GM21825 (cell line): ENCODE results near the gene TANGO2.

Experiments used
- ATAC-seq: cut with Tn5 transposase; IDR thresholded peaks from one replicate; pipeline ENCODE4 v1.9.1; 2021; ENCODE audit warnings: mild to moderate bottlenecking, moderate library complexity; ENCODE audit not compliant: unreplicated experiment

The TANGO2 gene

DNA sequence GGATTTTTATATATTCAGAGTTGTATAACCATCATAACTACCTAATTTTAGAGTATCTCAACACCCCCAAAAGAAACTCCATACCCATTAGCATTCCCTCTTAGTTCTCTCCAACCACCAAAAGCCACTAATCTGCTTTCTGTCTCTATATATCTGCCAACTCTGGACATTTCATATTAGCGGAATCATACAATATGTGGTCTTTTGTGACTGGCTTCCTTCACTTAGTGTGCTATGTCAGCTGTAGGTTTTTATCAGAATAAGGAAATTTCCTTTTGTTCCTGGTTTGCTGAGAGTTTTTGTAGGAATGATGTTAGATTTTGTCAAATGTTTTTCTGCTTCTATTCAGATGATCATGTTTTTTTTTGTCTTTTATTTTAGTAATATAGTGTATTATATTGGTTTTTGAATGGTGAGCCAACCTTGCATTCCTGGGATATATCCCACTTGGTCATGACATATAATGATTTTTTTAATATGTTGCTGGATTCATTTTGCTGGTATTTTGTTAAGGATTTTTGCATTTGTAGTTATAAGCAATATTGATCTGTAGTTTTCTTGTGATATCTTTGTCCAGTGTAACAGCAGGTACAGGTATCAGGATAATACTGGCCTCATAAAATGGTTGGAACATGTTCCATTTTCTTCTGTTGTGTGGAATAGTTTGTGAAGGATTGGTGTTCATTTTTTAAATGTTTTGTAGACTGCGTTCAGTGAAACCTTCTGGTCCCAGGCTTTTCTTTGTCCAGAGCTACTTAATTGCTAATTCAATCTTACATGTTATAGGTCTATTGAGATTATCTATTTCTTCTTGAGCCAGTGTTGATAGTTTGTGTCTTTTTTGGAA is 75.9 kb downstream of the TANGO2 start:
- no peak for ATAC-seq

DNA sequence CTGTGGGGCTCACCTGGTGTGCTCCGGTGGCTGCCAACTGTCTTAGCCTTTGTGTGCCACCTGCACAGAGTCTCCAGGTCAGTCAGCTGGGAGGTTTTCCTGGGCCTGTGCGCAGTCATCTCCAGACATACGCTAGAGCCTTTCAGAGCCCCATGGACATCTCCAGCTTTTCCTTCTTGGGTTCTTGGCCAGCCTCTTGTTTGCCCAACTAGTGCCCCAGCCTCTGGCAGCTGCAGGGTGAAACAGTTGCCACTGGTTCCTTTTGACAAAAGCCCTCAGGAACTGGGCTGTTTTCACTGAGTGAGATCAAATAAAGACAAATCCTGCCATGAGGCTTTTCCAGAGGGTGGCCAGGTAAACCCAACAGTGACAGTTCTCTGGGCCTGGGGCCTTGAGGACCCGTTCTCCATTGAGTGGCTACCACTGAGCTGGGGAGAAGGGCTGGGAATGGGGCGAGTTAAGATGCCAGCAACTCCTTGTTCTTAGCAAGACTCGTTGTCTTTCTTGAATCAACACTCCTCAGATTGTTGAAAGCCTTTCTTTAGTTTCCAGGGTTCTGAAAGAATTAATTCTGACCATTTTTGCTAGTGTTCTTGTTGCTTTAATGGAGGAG is 78.3 kb downstream of the TANGO2 start:
- ATAC-seq, result no peak

DNA sequence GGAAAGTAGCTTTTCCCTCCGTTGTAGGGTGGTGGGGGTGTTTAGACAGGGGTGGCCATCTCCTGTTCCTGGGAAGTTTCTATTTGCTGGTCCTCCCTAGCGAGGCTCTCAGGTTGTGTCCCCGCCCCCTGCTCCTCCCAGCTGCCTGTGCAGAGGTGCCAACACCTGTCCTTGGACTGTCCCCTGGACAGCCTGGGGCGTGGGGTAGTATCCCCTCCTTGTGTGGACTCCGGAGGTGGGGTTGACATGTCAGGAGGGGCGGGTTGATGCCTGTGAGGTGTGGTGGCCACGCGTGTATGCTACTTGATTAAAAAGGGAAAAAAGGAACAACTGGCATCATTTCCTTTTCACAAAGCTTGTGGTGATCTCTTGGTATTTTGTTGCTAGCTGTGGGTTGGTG is 80.7 kb downstream of the TANGO2 start:
- ATAC-seq, result no peak

DNA sequence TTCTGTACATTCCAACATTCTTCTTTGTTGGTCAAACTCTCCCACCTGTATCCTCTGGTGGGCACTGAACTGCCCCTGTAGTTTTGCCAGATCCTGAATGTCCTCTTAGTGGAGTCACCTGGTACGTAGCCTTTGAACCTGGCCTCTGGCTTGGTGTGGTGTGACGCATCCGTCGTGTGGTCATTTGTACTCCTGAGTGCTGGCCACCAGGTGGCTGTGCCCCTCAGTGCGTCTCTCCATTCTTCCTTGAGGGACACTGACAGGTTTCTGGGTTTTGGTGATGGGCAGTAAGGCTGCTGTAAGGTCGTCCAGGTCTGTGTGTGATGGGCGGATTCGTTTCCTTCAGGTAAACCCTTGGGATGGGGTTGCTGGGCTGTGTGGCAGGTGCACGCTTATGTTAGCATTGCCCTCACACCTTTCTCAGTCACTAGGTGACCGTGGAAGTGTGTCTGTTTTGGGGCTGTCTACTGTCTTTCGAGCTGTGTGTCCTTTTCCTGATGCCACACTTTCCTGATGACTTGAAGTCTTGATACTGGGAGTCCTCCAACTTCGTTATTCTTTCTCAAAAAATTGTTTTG is 81.4 kb downstream of the TANGO2 start:
- ATAC-seq, result no peak

DNA sequence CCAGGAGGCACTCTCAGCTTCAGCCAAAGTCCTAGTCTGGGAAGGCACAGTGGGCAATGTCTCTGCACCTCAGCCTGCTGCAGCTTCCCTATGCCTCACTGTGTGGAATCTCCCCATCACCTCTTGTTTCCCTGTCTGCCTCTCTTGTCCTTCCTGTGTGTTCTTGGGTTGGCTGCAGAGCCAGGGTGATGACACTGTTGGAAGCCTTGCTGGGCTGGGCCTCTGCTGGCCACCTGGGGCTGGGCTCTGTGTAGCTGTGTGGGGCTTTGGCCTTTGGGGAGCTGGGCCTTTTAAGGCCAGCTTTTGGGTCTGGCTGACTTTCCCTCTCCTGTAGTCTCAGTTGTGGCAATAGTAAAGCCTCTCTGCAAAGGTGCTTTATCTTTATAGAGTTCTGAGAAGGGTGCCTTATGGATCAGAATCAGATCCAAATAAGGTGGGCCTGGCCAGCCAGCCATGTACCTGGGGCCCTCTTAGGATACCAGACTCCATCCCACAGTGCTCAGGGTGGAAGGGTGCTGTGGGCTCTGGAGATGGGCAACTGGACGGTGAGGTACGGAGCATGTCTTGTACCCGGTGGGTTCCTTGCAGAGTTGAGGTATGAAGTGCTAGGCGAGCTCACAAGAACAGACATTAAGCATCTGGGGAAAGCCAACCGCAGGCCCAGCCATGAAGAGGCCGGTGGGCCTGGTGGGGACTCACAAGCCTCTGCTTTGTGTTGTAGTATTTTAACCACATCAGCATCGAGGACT is 84.7 kb downstream of the TANGO2 start:
- ATAC-seq, result no peak

DNA sequence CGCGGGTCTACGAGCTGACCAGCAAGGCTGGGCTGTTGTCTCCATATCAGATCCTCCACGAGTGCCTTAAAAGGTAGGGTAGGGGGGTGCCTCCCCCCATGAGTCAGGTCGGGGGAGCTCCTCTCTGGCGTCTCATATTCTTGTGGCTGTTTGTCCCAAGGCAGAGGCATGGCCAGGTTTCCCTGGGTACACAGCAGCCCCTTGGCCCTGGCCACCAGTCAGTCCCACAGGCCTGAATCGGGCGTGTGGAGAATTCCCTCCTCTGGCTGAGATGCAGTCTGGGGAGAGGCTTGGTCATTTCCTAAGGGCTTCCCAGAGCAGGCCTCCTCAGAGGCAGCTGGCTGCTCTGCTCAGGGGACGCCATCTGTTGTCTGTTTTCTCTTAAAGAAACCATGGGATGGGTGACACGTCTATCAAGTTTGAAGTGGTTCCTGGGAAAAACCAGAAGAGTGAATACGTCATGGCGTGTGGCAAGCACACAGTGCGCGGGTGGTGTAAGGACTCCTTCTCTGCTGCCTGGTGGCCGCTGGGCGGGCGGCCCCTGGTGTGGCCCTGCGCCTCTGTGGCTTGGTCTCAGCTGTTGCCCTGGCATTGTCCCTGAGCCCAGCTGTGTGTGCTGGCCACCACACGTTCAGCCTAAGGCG is 85.4 kb downstream of the TANGO2 start:
- ATAC-seq, result no peak

DNA sequence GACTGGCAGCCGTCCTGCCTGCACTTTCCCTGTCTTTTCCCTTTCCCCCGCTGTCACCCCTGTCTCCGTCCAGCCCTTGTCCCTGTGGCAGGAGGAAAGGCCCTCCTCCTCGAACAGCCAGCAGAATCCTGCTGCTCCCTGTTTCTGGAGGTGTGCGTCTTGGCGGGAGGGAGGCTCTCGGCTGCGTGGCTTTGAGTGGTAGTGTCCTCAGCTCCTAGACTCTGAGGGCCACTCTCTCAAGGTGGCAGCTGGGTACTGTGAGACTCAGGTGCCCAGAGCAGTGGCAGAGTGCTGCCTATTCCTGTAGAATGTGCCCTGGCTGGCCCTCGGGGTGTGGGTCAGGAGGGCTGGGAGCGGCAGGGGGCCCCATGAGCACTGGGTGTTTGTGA is 85.9 kb downstream of the TANGO2 start:
- ATAC-seq, result no peak

DNA sequence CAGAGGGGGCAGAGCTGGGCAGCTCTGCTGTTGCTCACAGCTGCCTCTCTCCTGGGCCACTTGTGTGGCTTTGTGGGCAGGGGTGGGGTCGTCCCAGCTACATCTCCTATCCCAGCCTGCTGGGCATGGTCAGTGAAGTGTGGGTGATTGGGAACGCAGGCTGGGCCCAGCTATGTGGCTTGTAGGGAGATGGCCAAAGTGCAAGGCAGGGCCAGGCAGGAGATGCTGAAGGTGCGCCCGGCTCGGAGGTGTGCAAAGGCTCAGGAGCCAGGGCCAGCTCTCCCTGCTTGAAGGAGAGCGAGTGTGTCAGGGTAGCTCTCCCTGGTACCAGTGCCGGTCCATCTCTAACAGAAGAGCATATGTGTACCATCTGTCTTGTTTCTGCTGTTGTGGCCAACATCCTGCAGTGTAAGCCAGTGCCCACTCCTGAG is 86.6 kb downstream of the TANGO2 start:
- no peak for ATAC-seq

DNA sequence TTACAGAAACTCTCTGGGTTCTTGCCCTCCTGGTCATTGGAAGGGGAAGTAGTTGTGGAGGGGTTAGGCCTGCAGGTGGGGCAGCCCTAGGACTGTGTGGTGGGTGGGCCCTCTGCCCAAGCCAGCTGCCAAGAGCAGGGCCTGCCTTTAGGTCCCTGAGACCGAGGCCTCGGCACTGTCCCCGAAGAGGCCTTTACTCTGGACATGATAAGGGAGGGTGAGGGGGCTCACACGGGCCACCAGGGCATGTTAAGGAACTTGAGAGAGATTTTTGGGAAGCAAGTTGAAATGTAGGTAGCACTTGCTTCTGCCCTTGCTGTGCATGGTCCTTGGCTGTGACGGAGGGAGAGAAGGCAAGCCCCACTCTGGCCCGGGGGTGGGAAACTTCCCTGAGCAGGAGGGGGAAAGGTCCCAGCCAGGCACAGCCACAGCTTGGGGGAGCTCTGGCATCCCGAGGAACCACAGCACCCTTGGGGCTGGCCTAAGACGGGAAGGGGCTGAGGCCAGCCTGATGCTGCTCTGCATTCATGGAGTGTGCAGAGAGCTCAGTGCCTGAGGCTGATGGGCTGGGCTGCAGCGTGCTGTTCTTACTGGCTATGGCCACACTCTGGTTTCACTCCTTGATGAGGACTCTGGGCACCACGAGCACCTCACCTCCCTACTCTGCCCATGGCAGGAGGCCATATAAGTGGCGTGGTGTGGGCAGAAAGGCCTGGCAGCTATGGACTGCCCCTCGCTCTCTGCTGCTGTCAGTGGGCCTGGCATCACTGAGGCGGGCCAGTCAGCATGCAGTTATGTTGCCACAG is 87.2 kb downstream of the TANGO2 start:
- ATAC-seq, result no peak

DNA sequence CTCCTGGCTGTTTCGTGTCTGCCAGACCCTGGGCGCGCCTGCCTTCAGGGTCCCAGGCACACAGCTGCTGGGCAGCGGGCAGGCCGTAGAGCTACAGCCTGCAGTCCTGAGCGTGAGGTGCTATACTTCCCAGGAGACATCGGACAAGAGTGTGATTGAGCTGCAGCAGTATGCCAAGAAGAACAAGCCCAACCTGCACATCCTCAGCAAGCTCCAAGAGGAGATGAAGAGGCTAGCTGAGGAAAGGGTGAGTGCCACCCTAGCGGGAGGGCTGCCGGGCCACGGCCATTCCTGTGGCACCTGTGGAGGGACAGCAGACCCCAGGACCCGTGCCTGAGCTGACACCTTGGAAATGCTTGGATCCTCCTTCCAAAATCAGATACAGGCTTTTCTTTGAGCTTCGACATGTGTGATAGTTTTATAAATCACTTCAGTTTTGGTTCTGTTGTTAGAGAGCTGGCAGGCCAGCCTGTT is 87.9 kb downstream of the TANGO2 start:
- no peak for ATAC-seq

DNA sequence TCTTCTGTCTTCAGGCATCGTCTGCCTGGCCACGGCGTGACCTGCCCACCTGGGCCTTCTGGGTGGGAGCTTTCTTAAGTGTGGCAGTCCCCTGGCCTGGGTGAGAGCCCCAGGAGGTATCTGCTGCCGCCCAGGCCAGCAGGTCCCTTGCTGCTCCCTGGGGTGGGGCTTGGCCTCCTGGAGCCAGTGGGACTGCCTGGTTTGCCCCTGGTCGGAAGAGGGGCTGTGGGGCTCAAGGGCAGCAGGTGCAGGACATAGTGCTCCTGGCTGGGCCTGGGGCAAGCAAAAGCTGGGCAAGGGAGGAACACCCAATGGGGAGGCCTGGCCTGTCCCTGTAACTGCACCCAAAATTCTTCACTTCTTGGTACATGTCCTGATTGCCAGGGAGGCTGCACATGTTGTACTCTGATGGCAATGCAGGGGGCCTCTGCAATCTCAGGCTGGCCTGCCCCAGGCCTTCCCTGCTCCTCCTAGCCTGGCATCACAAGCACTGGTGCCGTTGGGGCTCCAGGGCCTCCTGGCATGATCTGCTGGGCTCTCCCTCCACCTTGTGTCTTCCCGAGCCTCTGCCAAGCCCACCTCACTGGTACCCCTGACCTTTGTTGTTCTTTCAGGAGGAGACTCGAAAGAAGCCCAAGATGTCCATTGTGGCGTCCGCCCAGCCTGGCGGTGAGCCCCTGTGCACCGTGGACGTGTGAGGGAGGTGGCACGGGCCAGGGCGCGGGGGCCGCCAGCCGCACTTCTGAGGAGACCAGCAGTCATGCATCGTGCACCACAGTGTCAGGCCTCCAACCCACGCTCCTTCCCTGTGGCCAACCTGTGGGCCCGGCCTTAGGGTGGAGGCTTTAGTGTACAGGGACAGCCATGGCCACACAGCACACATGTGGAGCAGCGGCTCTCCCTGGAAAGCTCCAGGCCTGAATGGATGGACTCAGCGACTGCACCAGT is 88.8 kb downstream of the TANGO2 start:
- no peak for ATAC-seq

DNA sequence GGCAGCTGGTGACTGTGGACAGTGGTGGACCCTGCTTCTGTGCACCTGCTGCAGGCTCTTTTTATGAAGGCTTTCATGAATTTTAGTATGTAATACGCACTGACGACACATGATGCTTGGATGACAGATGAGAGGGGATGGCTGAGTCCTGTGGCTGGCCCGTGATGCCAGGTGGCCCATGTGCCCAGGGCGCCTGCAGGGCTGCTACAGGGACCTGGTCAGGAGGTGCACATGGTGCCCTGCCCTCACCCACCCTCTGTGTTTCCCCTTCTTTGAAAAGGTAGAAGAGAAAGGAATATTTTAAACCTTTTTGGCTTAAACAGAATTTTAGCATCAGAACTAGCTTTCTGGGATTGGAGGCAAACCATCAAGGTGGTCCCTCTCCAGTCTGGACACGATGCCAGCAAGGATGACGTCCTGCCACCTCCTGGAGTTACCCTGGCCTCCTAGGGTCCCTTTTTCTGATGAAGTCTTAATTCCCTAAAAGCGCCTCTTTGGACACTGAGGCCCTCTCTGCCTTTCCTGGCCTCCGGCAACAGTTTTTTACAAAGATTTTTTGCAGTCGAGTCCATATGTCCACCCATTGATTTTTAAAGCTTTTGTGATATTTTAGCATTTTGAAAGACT is 89.6 kb downstream of the TANGO2 start:
- ATAC-seq, result no peak

DNA sequence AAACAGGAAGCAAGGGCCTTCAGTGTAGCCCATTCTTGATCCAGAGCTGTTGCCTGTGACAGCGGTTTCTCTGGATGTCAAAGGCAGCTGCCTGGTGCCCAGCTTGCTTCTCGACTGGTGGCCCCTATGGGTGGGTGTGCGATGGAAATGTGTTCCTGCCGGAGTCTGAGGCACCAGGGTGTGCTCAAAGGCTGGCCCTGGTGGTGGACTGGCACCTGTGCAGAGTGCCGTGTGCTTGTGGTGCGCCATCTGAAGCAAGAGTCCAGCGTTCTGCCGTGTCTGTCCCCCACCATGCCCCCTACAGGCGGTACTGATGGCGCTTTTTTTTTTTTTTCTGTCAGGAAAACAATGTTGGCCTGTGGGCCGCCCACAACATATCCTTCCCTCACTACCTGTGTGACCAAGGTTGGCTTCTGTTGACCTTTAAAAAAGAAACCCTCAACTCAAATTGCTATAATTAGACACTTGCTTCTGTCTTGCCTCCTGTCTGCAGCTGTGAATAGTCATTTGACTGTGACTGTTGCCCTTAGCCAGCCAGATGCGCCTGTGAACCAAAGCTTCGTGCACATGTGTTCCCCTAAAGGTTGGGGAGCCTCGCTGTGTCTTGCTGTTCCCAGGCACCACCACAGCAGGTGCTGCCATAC is 90.3 kb downstream of the TANGO2 start:
- ATAC-seq, result no peak

DNA sequence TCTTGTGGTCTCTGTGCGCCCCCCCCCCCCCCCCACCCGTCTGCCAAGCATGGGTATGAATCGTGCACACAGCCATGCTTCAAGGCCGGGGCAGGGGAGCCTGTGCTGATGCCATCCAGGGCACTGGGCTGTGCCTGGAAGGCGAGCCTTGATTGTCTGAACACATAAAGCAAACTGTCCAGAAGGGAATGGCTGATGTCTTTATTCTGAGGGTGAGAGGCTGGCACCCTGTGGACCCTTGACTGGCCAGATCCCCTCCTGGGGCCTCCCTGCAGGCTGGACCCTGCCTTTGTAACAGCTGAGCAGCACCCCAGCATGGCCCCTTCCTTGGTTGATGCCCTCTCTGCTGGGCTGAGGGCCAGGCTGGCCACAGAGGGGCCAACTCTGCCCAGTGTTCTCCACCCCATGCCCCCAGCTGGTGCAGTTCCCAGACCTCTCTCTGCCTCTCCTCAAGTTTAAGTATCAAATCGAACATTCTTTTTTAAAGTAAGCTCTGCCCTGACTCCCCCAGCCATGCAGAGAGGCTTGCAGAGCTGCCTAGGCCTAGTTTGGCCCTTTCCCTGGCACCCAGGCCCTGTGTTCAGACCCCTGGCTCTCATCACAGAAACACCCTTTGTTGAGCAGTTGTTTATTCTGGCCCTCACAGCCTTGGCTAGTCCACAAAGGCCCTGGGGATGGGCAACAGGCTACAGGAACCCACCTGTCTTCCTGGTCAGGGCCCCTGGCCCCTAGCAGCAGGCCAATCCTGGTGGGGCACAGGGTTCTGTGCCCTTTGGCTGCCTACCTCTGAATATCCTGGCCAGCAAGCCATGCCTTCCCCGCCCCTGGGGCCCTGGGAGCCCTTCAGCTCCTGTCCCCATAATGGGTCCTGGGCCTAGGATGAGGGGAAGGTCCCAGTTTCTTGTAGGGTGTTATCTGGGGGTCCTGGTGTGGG is 91.0 kb downstream of the TANGO2 start:
- ATAC-seq, result no peak

DNA sequence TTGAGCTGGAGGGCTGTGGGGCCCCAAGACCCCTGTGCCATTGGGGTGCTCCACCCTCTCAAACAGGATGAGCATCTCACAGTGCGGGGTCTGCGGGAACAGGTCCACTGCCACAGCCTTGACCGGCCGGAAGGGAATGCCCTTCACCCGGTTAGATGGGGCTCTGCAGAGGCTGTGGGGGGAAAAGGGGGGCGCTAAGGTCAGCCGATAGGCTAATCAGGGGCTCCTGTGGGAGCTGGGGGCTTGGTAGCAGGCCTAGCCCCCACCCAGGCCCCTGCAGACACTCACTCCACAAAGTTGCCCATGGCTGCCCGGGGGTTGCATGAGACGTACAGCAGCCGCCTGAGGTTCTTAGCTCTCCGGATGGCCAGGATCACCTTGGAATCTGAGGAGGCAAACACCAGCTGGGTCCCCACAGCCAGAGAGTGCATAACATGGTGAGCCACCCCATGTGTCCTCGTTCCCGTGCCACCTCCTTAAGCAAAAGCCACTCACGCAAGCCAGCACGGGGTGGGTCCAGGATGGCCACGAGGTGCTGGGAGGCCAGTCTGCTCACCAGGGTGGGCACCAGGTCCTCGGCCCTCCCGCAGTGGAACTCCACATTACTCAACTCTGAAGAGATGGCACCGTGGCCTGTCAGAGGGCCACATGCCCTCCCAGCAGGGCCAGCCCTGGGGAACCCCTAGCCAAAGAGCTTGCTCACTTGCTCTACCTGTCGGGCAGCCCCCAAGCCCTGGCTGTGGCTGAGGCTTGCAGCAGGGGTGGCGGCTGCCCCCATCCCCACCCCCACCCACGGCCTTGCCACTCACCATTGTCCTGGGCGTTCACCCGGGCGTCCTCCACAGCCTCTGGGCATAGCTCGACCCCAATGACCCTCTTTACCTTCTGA is 92.0 kb downstream of the TANGO2 start:
- no peak for ATAC-seq
